Activated T-cell treated with anti-CD3 and anti-CD28 coated beads for 48 hours (primary cell): ENCODE results near the gene RHBDL3.
A peak's percentile ranks its signal among the peaks of the same experiment; 100 is the strongest.
"Not testable (repeated sequence)": the region's sequence is repeated elsewhere in the genome, so short reads cannot be mapped to it uniquely, and the experiment has no call there.

Source experiments
- DNase-seq: peaks from one replicate; pipeline ENCODE4 v3.0.0-alpha.2; 2020; ENCODE audit warnings: low read depth

RHBDL3 gene, protein sequence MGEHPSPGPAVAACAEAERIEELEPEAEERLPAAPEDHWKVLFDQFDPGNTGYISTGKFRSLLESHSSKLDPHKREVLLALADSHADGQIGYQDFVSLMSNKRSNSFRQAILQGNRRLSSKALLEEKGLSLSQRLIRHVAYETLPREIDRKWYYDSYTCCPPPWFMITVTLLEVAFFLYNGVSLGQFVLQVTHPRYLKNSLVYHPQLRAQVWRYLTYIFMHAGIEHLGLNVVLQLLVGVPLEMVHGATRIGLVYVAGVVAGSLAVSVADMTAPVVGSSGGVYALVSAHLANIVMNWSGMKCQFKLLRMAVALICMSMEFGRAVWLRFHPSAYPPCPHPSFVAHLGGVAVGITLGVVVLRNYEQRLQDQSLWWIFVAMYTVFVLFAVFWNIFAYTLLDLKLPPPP

DNA sequence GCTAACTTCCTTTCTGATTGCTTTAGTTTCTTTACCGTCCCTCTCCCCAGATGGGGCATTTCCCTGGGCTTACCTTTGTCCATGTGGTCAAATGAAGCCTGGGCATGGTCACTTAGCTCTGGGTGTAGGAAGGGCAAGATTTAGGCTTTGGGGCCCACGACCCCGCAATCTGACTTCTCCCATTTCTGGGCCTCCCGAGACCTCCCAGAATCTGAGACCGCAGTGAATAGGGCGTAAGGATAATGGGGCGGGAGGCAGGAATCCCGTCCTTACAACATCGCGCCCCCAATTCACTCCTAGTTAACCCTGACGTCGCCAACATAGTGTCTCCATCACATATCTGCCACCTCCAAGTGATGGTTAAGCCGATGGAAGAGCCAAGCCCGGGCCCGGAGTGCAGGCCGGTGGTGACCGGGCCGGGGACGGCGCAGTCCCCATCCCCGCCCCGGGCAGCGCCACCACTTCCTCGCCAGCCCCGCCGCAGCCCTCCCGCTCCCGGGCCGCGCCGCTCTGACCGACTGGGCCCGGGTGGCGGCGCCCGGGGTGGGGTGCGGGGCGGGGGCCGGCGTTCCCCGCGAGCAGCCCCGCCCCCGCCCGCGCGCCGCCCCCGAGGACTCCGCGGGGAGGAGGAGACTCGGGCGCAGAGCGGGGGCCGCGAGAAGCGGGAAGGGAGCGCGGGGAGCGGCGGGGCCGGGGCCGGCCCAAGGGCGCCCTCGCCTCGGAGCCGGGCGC is at the start of gene RHBDL3:
RHBDL3 (plus strand) TSS at position 641 of the 732 bp plus-strand sequence. CDS start 358 bp downstream, outside the sequence.
- DNase-seq, result no peak

DNA sequence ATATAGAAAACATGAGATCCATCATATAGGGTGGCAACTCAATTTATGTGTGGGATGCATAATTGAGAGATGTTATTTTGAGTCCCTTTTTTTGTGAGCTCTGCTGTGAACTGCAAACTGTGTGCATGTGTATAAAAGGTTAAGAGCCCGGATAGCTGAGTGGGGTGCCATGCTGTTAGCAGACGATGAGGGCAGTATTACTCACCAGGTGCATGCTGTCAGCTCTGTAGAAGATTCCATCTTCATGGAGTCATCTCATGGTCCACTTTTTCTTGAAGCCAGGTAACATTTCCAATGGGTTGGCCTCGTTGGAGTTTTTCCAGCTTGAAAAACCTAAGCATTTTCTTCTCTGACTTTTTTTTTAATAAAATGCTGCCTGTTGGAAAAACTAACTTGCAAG is 43.0 kb upstream of the RHBDL3 start:
- DNase-seq, result no peak

DNA sequence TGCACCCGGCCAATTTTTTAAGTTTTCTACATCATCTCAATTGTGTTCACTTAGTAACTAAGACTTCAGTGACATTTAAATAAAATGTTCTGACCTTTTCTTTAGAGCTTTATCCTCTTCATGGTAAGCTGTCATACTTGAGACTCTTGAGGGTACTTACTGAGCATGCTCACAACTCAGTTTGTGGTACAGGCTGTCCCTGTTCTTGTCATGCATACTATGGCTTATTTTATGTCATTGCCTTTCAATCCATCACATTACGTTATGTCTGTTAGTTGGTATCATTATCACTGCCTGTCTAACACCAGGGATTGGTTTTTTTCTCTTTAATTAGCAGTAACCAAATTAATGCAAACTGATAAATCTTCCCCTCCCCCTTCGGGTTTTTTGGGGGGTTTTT is 41.9 kb upstream of the RHBDL3 start:
- DNase-seq, result no peak

DNA sequence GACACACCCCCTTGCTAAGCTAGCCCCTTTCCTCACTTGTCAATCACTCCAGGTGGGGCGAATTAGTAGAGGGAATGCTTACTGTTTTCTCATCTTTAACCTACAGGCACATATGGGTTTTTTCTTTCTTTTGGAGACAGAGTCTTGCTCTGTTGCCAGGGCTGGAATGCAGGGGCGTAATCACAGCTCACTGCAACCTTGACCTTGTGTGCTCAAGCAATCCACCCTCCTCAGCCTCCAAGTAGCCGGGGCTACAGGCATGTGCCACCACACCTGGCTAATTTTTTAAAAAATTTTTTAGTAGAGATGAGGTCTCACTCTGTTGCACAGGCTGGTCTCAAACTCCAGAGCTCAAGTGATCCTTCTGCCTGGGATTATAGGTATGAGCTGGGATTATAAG is 38.7 kb upstream of the RHBDL3 start:
- no peak for DNase-seq

DNA sequence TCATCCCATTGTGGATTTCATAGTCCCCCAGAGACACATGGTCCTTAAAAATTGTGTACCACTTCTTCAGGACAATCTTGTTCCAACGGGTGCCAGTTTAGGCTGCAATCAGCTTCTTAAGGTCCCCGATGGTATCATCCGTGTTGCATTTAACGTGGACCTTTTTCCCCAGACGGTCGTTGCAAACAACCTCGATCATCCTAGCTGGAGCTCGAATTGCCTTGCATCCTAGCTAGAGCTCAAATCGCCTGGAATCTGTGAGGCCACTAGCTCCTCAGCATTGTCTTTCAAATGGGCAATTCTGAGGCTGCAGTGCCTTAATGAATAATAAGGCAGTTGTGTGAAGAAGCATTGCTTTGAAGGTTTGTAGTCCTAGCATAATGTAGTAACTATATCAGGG is 37.7 kb upstream of the RHBDL3 start:
- no peak for DNase-seq

DNA sequence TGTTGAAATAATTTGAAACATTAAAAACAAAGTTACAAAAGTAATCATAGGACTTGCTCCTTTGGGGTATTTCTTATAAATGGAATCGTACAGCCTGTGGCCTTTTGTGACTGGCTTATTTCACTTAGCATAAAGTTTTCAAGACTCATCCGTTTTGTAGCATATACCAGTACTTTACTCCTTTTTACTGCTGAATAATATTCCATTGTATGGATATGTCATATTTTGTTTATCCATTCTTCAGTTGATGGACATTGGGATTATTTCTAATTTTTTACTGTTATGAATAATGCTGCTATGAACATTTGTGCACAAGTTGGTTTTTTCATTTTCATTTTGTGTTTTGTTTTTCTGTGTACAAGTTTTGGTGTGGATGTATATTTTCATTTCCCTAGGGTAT is 30.0 kb upstream of the RHBDL3 start:
- DNase-seq, result no peak

DNA sequence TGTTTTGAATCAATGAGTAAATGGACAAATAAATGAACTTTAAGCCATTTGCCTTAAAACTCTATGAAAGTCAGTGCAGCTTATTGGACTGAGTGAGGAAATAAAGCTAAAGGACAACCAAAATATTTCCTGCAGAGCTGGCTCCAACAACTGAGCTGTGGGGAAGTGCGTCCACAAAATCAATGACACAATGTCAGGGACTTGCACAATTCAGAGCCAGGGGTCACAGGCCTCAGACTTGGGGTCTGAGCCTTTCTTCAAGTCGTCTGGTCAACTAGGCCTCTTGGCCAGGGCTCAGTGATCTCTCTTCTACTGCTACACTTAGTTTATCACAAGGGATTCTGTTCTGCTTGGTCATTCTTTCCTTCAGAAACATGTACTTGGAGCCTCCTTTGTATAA is 26.2 kb upstream of the RHBDL3 start:
- no peak for DNase-seq

DNA sequence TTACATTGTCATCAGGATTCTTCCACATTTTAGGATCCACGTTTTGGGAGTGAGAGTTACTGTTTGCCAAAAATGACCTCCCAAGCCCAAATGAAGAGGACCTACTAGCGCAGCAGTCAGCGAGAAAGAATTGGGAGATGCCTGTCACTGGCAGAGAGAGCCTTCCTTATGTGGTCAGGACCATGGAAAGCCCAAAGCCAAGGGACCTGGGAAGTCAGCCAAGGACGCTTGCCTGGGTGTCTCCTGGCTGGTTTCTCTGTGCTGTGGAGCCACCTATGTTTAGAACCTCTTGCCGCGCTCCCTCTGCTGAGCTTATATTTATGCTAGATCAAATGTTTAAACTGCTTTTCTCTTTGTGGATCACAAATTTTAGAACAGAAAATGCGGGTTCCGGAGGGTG is 24.9 kb upstream of the RHBDL3 start:
- DNase-seq, result no peak

DNA sequence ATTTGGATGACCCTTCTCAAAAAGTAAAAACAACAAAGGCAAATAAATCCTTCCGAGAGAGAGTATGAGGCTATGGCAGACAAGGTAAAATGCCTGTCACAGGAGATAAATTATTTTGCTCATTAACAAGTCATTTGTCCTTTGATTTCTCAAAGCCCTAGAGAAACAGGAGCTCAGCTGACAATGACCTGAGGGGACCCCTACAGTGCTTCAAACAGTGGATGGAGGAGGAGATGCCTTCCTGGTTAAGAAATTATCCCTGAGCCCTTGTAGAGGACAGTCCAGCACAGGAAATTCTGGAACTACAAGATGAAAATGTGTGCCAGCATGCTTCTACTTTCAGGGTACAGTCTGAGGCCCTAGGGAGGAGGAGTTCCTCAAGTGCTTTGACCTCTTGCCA is 24.0 kb upstream of the RHBDL3 start:
- no peak for DNase-seq

DNA sequence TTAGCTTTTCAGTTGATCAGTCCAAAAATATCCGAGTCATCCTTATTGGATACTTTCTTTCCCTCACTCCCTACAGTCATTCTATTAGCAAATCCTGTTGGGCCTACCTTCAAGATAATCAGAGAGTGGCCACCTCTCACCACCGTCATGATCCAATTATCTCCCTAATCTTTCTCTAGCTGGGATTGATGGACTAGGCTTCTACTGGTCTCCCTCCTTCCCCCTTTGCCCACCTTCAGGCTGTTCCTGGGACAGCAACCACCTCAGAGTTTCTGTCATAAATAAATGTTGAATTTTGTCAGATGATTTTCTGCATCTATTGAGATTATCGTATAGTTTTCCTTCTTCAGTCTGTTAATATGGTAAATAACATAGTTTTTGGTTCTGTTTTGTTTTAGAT is 16.2 kb upstream of the RHBDL3 start:
- no peak for DNase-seq

DNA sequence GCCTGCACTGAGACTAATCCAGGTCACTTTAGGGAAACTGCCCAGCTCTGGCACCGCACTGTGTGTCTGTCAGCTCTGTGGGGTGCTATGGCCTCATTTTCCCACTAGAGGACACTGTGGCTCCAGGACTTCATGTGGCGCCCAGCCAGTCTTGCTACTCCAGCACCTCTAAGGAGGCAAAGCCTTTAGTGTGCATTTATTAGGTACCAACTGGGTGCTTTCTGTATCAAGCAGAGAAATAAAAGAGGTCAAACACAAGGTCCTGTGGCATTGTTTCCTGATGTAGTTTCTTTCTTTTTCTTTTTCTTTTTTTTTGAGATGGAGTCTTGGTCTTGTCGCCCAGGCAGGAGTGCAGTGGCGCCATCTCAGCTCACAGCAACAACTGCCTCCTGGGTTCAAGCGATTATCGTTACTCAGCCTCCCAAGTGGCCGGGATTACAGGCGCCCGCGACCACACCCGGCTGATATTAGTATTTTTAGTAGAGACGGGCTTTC is 12.5 kb upstream of the RHBDL3 start:
- peak; percentile 65 for DNase-seq

DNA sequence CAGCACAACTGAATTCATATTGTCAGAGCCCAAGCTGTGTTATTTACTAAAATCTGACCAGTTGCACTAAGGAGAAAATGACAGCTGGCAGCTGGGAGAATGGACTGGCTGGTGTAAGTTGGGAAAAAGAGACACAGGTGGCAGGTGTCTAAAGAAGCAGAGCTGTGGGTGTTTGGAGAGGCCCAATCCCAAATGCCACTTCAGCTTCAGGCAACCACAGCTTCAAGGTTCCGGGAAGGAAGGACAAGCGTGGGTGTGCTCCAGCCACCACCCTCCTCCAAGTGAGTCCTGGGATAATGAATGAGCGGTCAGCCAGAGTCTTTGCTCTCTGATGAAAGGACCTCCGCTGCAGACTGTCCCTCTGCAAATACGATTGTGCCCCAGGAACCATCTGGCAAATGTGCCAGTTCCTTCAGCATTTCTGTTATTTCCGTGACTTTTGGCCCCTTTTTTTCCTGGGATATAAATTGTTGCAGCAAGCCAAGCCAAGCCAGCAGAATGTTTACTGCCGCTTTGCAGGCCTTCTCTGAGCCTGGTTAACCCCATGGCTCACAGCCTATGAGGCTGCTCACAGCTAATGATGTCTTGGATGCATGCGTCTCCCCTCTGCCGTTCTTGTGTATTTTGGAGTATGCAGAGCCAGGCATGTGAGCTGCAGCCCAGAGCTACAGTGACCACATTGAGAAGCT is 9.5 kb upstream of the RHBDL3 start:
- DNase-seq, result no peak

DNA sequence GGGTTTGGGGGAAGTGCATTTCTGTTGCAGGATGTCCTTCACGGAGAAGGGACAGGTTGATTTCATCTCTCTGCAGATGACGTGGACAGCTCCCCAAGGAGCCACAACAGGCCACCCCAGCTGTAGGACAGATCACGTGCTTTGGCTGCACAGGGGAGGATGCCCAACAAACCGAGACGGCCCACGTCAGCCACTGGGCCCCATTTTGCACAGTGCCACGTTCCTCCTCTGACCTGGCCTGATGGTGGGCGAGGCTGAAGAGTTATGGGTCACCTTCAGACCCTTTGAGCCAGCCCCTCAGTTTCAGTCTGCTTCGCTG is 9.0 kb upstream of the RHBDL3 start:
- DNase-seq, result no peak

DNA sequence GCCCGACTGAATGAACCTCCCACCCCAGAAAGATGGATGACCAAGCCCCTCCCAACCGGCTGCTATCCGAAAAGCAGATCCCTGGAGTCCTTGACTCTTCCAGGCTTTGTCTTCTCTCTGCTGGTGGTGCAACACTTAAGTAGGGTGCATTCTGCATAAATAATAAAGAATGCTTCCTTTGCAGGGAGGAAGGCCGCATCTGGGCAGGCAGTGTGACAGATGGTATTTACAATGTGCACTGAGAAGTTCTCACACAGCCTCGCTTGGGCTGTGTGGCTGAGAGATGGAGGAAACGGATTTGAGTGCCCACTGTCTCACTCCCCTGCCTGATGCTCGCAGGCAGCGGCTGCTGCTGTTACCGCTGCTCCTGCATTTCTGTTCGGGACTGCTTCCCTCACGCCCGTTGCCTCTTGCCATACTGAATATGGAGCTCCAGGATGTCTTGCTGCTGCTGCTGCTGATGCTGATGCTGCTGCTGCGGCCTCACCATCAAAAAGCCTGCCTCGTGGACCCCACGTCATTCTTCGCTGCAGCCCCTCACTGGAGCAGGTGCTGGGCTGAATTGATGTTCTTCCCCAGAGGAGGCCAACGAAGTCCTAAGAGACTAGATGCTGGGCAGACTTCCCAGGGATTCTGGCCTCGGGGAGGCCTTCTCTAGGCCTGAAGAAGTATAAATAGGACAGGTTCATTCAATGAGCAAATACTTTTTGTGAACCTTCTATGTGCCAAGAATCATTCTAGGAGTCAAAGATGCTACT is 7.1 kb upstream of the RHBDL3 start:
- no peak for DNase-seq

DNA sequence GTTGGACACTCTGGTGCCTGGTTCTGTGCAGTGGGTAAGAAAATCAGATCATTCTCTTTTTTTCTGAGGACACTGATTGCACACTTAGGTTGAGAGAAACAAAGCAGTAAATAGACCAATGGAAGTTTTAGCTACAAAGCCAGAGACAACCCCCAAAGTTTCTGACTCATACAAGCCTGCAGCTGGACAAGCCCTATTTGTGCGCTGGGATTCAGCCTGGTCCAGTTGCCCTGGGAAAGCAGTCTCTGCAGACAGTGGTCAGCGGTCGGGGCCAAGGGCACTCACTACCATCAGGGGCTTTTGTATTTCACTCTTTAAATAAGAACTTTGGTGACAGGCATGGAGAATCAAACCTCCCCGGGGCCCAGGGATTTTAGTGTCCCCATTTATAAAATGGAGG is 6.0 kb upstream of the RHBDL3 start:
- DNase-seq, result no peak

DNA sequence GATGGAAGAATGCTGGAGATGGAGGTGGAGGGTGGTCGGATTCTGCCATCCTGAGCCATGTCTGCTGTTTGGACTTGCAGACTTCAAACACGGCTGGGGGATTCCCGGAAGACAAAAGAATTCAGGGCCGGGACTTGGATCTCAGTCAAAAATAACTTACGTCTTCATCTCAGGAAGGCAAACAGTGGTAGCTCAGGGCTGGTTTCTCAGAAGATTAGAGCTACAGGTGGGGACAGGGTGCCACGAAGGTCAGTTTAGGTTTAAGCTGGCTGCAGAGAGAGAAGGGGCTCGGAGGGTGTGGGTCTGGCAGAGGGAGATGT is 4.3 kb upstream of the RHBDL3 start:
- no peak for DNase-seq

DNA sequence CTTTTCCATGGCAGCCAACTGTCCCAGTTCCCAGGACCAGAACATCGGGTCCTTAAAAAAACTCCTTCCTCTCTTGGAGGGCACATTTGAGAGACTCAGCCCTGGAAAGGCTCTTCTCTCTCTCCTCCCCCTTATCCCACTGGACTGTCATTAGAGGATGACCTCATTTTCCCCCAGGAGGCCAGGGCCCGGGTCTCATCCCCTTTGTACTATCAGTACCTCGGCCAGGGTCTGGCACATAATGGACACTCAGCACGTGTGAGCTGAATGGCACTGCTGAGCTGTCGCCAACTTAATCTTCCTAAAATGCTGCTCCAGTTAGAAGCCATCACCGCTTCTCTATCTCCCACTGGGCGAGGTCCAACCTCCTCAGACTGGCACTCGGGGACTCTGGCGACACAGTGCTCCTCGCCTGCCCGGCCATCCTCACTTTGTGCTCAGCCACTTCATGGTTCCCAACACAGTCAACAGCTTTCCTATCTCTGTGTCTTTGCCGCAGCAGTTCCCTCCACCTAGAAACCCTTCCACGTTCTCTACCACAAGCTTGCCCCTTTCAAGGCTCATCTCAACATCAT is 3.6 kb upstream of the RHBDL3 start:
- DNase-seq, result no peak

DNA sequence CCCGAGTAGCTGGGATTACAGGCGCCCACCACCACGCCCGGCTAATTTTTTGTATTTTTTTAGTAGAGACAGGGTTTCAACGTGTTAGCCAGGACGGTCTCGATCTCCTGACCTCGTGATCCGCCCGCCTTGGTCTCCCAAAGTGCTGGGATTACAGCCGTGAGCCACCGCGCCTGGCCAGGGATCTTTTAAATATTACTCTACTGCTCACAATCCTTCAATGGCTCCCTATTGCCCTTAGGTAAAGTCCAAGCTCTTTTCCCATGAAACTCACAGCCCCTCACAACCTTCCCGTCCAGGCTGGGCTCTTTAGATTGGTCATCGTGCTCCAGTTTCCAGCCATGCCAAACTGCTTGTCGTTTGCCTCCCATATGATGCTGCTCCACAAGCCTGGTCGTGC is 2.1 kb upstream of the RHBDL3 start:
- not testable (repeated sequence) for DNase-seq

DNA sequence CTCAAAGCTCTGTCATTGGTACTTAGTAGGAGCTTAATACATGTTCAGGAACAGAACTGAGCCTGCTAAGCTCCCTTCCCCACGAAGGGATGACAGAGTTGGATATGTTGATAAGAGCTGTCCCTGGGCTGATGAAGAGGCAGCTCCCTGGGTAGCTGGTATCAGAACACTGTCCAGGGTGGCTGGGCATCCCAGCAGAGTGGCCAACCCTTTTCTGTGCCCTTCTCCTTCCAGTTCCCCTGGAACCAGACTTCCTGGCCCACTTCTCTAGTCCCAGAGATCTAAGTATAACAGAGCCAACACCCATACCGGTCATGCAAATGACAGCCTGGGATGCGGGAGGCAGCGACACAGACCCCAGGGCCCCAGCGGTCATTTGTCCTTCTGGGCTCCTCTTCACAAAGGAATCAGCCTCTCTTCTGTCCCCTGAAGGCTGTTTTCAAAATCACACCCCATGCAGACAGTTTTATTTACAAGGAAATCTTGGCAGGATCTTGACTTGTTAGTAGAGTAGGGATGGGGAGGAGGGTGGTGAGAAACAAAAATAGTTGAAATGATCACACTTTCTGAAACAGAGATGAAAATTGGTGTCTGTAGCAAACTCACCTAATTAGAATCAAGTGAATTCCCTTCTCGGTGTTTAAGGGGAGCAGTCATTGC is 1.4 kb upstream of the RHBDL3 start:
- DNase-seq, result no peak

DNA sequence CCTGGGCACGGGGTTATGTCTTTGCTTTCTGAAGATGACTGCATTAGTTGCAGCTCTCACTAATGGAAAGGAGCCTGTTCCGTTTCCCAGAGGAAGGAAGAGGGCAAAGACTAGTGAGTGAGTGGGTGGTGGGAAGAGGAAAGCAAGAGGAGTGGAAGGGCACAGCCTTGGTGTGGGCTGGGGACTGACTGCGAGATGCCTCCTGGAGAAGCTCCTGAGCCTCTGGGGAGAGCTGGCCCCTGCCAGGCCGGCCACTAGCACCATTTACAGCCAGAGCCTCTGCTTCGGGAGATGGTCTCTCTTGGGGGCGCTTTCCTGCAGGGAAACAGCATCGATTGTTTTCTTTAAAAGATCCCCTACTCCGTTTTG is 825 bp upstream of the RHBDL3 start:
- DNase-seq, result no peak

DNA sequence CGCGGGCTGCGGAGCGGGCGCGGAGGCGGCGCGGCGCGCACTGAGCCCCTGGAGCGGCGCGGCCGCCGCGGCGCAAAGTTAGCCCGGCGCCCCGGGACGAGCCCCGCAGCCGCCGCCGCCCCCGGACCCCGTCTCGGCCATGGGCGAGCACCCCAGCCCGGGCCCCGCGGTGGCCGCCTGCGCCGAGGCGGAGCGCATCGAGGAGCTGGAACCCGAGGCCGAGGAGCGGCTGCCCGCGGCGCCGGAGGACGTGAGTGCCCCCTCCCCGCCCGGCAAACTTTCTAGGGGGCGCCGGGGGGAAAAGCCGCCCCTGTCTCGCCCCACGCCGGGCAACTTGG is 388 bp downstream of the RHBDL3 start:
- DNase-seq, result no peak
